GM21367 (cell line): ENCODE measurements around the gene LXN.

Source experiments
- ATAC-seq: cut with Tn5 transposase; IDR thresholded peaks from one replicate; pipeline ENCODE4 v1.9.1; 2021; ENCODE audit not compliant: unreplicated experiment

LXN gene

DNA sequence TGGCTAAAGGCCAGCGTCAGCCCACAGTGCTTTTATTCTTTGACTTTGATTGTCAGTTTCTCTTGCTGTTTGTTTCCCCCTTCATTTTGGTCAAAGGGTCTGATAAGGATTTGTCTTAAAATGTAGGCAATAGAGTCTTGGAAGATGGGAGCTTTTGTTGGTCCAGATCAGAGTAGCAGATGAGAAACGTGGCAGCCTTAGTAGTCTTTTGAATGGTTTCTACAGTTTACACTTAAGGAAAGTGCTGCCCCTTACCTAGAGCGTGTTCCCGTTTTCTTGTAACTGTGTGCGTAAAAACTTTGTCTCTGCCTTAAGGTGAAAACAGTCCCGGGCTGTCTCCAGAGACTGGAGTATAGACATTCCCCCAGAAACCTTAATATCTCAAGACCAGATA is 630 bp downstream of the LXN start:
- peak; percentile 0 for ATAC-seq

- no peak for ATAC-seq
Measured at GRCh38 chr3:158668506-158668905, 3.9 kb downstream of the LXN start.

GRCh38 chr3:158666416-158666815 is 6.0 kb downstream of the LXN start:
- ATAC-seq, result no peak

- no peak for ATAC-seq
Measured at GRCh38 chr3:158663832-158664231, 8.6 kb downstream of the LXN start.

DNA sequence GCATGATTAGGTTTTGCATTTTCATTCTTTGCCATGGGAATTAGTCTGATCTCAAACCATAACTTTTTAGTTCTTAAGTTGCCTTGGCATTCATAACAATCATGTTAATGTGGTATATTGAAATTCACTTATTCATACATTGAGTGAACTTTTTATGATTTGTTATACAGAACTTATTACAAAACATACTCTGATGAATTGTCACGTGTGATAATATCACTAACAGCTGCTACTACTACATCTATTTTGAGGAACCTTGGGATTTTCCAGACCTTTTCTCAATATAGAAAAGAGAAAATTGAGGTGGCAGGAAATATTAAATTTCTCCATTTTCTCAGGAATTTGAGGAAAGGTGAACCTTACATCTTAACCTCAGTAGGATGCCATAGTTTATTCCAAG is 9.2 kb downstream of the LXN start:
- ATAC-seq, result no peak

- no peak for ATAC-seq
Measured at GRCh38 chr3:158660711-158661110, 11.7 kb downstream of the LXN start.

DNA sequence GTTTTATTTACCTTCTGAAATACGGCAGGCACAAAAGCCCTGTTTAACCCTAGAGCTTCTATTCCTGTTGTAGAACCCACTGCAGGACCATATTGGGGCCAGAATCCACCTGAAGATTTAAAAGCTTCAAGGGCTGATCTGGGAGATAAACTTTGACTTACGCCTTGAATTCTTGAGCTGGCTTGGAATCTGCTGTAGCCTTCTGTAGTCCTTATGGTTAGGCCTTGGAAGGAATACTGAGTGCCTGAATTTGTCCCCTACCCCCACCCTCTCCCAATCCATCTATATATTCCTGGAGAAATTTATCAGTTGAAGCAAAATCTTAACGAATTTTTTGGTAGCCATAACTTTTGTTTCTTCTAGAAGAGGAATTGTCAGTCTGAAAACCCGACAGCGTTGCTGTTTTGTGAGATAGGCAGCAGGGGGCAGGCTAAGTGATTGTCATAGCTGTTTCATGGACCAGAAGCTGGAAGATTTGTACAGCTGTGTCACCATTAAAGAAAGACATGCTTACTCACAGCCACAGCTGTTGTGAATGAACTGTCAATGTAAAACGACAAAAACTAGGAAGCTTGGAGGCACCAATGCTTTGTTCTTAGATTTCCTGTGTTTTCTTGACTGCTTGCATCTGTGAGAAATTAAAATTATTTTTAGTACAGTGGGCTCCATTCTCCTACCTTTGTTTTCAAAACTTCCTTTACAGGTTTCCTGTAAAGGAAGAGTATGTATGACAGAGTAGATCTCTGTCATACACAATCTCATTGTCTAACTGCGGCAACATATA is 12.8 kb downstream of the LXN start:
- peak; percentile 96 for ATAC-seq

GRCh38 chr3:158658889-158659288 is 13.6 kb downstream of the LXN start:
- ATAC-seq, result no peak

- ATAC-seq, result no peak
Measured at GRCh38 chr3:158652463-158652862, 20.0 kb downstream of the LXN start.

- no peak for ATAC-seq
Measured at GRCh38 chr3:158651192-158651591, 21.3 kb downstream of the LXN start.

DNA sequence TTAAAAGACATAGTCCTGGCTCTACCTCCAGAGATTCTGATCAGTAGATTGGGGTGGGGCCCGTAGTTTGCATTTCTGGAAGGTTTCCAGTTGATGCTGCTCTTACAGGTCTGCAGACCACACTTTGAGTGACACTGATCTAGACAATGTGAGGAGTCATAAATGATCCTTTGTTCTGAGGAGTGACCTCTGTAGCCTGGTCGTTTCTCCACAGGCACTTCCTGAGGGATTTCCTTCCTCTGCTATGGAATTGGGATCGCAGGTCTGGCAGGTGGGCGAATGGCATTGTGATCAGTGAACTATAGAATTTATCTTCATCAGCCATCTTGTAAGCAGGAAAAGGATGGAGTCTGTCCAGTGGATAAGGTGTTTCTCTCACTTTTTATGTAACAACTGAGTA is 22.7 kb downstream of the LXN start:
- ATAC-seq, result no peak

DNA sequence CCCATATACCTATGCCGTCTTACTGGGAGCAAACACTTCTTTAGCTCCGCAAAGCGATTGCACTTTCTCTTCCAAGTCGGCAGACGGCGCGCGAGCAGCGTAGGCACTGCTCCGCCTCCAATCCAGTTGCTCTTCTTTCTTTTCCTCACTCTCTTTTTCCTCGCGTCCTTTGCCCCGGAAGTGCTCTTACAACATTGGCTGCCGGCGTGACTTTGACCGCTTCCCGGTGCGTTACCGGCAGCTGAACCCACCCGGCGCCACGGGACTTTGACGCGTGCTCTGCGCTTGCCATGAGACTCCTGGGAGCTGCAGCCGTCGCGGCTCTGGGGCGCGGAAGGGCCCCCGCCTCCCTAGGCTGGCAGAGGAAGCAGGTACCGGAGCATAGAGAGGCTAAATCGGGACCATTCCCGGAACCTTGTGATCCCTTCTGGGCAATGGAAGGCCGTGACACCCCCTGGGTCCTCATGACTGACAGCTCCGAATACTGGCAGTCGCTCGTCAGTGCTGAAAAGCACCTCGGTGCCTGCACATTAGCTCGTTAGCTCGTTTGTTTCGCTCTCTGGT is 28.0 kb downstream of the LXN start, which contains the start of gene GFM1:
Gene GFM1 (plus strand): TSS at position 183 of the 564 bp plus-strand sequence. CDS start 108 bp downstream, at position 291.
- peak; percentile 99 for ATAC-seq

DNA sequence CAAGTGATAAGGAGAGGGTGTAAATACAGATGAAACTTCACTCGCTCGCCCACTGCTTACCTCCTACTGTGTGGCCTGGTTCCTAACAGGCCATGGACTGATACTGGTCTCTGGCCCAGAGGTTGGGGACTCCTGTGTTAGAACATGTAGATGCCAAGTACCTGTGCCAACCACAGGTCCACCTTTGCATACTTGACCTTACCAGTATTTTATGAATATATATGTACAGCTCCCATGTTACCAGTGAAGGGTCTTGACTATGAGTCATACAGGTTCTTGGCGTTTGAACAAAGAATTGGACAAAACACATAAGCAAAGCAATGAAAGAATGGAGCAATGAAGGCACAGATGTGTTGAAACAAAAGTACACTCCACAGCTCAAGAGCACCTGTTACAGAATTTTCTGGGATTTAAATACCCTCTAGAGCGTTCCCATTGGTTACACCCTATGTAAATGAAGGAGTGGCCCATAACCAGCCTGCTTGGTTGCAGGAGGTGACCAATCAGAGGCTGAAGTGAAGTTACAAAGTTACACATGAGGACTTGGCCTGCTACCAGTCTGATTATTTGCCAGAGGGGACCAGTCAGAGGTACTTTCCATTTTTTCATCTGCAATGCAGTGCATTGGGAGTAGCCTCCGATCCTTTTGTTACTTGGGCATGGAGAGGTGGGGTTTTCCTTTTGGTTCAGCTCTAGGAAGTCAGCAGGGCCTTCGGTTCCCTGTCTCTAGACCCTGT is 29.8 kb downstream of the LXN start:
- no peak for ATAC-seq

- no peak for ATAC-seq
Measured at GRCh38 chr3:158642005-158642404, 30.4 kb downstream of the LXN start.

DNA sequence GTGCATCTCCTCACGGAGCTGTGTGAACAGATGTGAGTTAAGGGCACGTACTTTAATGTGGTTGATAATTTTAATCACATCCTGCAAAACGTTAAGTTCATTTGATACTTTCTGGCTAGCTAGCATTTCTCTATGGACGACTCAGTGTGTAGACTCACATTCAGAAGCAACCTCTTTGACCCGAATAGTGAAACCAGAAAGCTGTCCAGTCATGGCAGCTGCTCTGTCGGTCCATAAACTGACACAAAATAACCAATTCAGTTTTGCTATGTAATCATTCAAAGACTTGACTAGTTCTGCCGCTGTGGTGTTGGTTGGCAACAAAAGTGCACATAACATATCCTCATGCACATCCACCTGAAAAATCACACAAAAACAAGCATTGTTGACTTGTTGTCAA is 31.8 kb downstream of the LXN start:
- ATAC-seq, result no peak

DNA sequence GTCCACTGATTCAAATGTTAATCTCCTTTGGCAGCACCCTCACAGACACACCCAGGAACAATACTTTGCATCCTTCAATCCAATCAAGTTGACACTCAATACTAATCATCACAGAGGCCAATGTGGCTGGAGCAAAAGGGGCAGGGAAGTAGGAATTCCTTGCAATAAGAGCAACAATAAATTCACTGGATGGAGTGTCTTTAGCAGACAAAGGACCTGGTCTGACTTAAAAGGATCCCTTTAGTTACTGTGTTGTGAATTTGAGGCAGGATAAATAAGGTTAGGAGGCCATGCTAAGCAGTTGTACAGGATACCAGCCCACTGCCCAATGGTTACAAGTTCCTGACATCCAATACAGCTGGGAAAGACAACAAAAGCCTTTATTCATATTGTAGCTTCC is 40.5 kb downstream of the LXN start:
- no peak for ATAC-seq

- ATAC-seq, result no peak
Measured at GRCh38 chr3:158625881-158626280, 46.6 kb downstream of the LXN start.

GRCh38 chr3:158617982-158618875 is 54.2 kb downstream of the LXN start:
- no peak for ATAC-seq
